Smooth muscle cell (in vitro differentiated cells): ENCODE data around the gene CTBP1. TPM values are rescaled to one million over a fixed set of nuclear protein-coding genes. Genes with fewer than 3 reads are reported as not detected.

Experiments used
- DNase-seq: peaks from one replicate; lab custom pipeline; 2025; ENCODE audit not compliant: unreplicated experiment; lab: John Stamatoyannopoulos, UW
- H2AFZ ChIP-seq: fragments of 200-600 bp; sonication (generic); 2 replicates; pipeline ENCODE4 v1.6.0; 2016; ENCODE audit warnings: antibody characterized with exemption, low read depth, mild to moderate bottlenecking
- H3F3A ChIP-seq: fragments of 200-600 bp; sonication (generic); 2 replicates; pipeline ENCODE4 v1.6.0; 2017; ENCODE audit warnings: antibody characterized with exemption, low read depth
- H3K27ac ChIP-seq: fragments of 200-600 bp; sonication (generic); 2 replicates; pipeline ENCODE4 v1.5.1; 2016; ENCODE audit warnings: low read depth, mild to moderate bottlenecking
- H3K27me3 ChIP-seq: fragments of 200-600 bp; sonication (generic); 2 replicates; pipeline ENCODE4 v1.6.1; 2016; ENCODE audit warnings: low read depth, mild to moderate bottlenecking
- H3K36me3 ChIP-seq: fragments of 200-600 bp; sonication (generic); 2 replicates; pipeline ENCODE4 v1.5.1; 2016; ENCODE audit warnings: low read depth
- H3K4me1 ChIP-seq: fragments of 200-600 bp; sonication (generic); 2 replicates; pipeline ENCODE4 v1.5.1; 2016; ENCODE audit warnings: low read depth
- H3K4me2 ChIP-seq: fragments of 200-600 bp; sonication (generic); 2 replicates; pipeline ENCODE4 v1.6.0; 2016; ENCODE audit warnings: mild to moderate bottlenecking
- H3K4me3 ChIP-seq: fragments of 200-600 bp; sonication (generic); 2 replicates; pipeline ENCODE4 v1.5.1; 2016; ENCODE audit warnings: mild to moderate bottlenecking
- H3K79me2 ChIP-seq: fragments of 200-600 bp; sonication (generic); 2 replicates; pipeline ENCODE4 v1.6.0; 2016; ENCODE audit warnings: low read depth, mild to moderate bottlenecking
- H3K9ac ChIP-seq: fragments of 200-600 bp; sonication (generic); 2 replicates; pipeline ENCODE4 v1.6.0; 2016; ENCODE audit warnings: low read depth
- H3K9me3 ChIP-seq: fragments of 200-600 bp; sonication (generic); replicated peaks from 2 replicates; pipeline ENCODE4 v1.5.1; 2016; ENCODE audit warnings: low read depth
- H4K20me1 ChIP-seq: fragments of 200-600 bp; sonication (generic); 2 replicates; pipeline ENCODE4 v1.6.0; 2016; ENCODE audit warnings: low read depth
- CTCF ChIP-seq: fragments of 200-600 bp; sonication (generic); IDR thresholded peaks from 2 replicates; pipeline ENCODE4 v1.5.1; 2017; ENCODE audit warnings: borderline replicate concordance, mild to moderate bottlenecking, antibody characterized with exemption; ENCODE audit not compliant: insufficient read depth, poor library complexity, severe bottlenecking
- WGBS: methylation state at CpG from one replicate; pipeline ENCODE4 v1.1.7; 2016; ENCODE audit warnings: low lambda C conversion rate; 5-methylcytosine and 5-hydroxymethylcytosine counted together
- polyA plus RNA-seq: library from polyadenylated mRNA; unstranded; fragments of >200 nt; fragmentation: Nextera tagmentation; extraction: Ambion mirVana; gene quantifications from 2 replicates; pipeline ENCODE4 v1.2.1, GENCODE V29; 2016
- total RNA-seq: library from RNA; depleted of rRNA; stranded (reverse); fragments of >200 nt; gene quantifications from 2 replicates; pipeline ENCODE4 v1.2.3, GENCODE V29; 2014

Gene CTBP1
- total and polyA plus RNA-seq, 2 experiments from 2014 or later = 76.9 to 132 TPM

GRCh38 chr4:1227816-1228215 lies 21.1 kb downstream of the CTBP1 start:
- TF ChIP-seq CTCF = no peak
- Histone ChIP-seq H4K20me1 (peaks cover 81% of the 10 kb centered on the region), H3K4me2 (no peak overlapping the region), H3K79me2 (peaks cover 10% of the 10 kb centered on the region), H3K9ac (no peak overlapping the region), H3K9me3 (no peaks in the 10 kb centered on the region), H3F3A (no peaks in the 10 kb centered on the region), H3K4me3 (no peak overlapping the region), H2AFZ (no peak overlapping the region), H3K36me3 (no peaks in the 10 kb centered on the region), H3K27me3 (no peaks in the 10 kb centered on the region), H3K4me1 (no peaks in the 10 kb centered on the region), H3K27ac (no peak overlapping the region)
- WGBS = 98% methylated on average over 16 of the region's 16 CpGs
- no peak for DNase-seq

GRCh38 chr4:1226598-1226997 lies 22.3 kb downstream of the CTBP1 start:
- Histone ChIP-seq H3K4me2 (no peak overlapping the region), H4K20me1 (peaks cover 74% of the 10 kb centered on the region), H3K36me3 (no peaks in the 10 kb centered on the region)

GRCh38 chr4:1226144-1226481 lies 22.8 kb downstream of the CTBP1 start:
- no peak overlapping the region for H3K27ac ChIP-seq
- no peaks in the 10 kb centered on the region for H3K4me1 ChIP-seq
- H3K27me3 ChIP-seq = no peaks in the 10 kb centered on the region
- TF ChIP-seq CTCF = no peak
- no peak overlapping the region for H3K4me2 ChIP-seq
- no peaks in the 10 kb centered on the region for H3F3A ChIP-seq
- H3K79me2 ChIP-seq = no peaks in the 10 kb centered on the region
- no peak overlapping the region for H3K9ac ChIP-seq
- H3K36me3 ChIP-seq = no peaks in the 10 kb centered on the region
- no peak overlapping the region for H3K4me3 ChIP-seq
- H3K9me3 ChIP-seq = no peaks in the 10 kb centered on the region
- no peak overlapping the region for H2AFZ ChIP-seq
- peaks cover 69% of the 10 kb centered on the region for H4K20me1 ChIP-seq
- no peak for DNase-seq
- WGBS = 95% methylated on average over 10 of the region's 15 CpGs

More at GRCh38 chr4:1226598-1226997, 22.3 kb downstream of the CTBP1 start:
- Histone ChIP-seq H3K4me3 (no peak overlapping the region), H3K9me3 (no peaks in the 10 kb centered on the region), H3K9ac (no peak overlapping the region), H3K27me3 (no peaks in the 10 kb centered on the region), H3K4me1 (no peaks in the 10 kb centered on the region), H3K79me2 (no peaks in the 10 kb centered on the region), H3F3A (no peaks in the 10 kb centered on the region), H2AFZ (no peak overlapping the region), H3K27ac (no peak overlapping the region)
- 94% methylated on average over 16 of the region's 16 CpGs for WGBS
- no peak for TF ChIP-seq CTCF
- DNase-seq = no peak

- Histone ChIP-seq H3K27ac (no peak overlapping the region), H3K4me1 (no peaks in the 10 kb centered on the region), H3K4me3 (no peak overlapping the region), H3K79me2 (no peaks in the 10 kb centered on the region), H2AFZ (no peak overlapping the region), H3K27me3 (no peaks in the 10 kb centered on the region), H3K36me3 (no peaks in the 10 kb centered on the region), H3K9ac (no peak overlapping the region), H3K4me2 (no peak overlapping the region), H3F3A (no peaks in the 10 kb centered on the region), H4K20me1 (peaks cover 68% of the 10 kb centered on the region), H3K9me3 (no peaks in the 10 kb centered on the region)
- no peak for TF ChIP-seq CTCF
- WGBS = 98% methylated on average over 52 of the region's 67 CpGs
- no peak for DNase-seq
Observed at GRCh38 chr4:1225272-1226143, 23.4 kb downstream of the CTBP1 start.
